Type B pancreatic cell (in vitro differentiated cells): Measurements from ENCODE around the gene MBD3L4. TPM values are rescaled to one million over a fixed set of nuclear protein-coding genes. Genes with fewer than 3 reads are reported as not detected.
"Not testable (repeated sequence)": the region's sequence is repeated elsewhere in the genome, so short reads cannot be mapped to it uniquely, and the experiment has no call there.

Source experiments
- DNase-seq: peaks from one replicate; pipeline ENCODE4 v3.0.0; 2021; ENCODE audit warnings: mixed read lengths; ENCODE audit not compliant: unreplicated experiment; ENCODE audit errors: extremely low spot score
- H3K27ac Mint-ChIP-seq: 2 replicates; pipeline ENCODE4 v1.8.0; 2021; ENCODE audit warnings: mild to moderate bottlenecking, mixed read lengths
- H3K27me3 Mint-ChIP-seq: 2 replicates; pipeline ENCODE4 v1.8.0; 2021; ENCODE audit warnings: mixed read lengths
- H3K36me3 Mint-ChIP-seq: 2 replicates; pipeline ENCODE4 v1.8.0; 2021; ENCODE audit warnings: mixed read lengths
- H3K4me1 Mint-ChIP-seq: one replicate; pipeline ENCODE4 v1.8.0; 2021; ENCODE audit warnings: mixed read lengths; ENCODE audit not compliant: unreplicated experiment
- H3K4me3 Mint-ChIP-seq: 2 replicates; pipeline ENCODE4 v1.8.0; 2021; ENCODE audit warnings: mild to moderate bottlenecking, mixed read lengths
- H3K9me3 Mint-ChIP-seq: 2 replicates; pipeline ENCODE4 v1.8.0; 2021; ENCODE audit warnings: mixed read lengths
- CTCF ChIP-seq: fragments of 200-600 bp; sonication (generic); conservative IDR thresholded peaks from 2 replicates; pipeline ENCODE4 v1.5.0; 2021; ENCODE audit warnings: antibody characterized with exemption, mild to moderate bottlenecking
- total RNA-seq: library from RNA; stranded (reverse); gene quantifications from 2 replicates; pipeline ENCODE4 v1.2.1, GENCODE V29; 2021; ENCODE audit warnings: low replicate concordance

MBD3L4 gene
- total RNA-seq, 1 donor from 2014 or later, result not detected

- not testable (repeated sequence) for H3K4me3 Mint-ChIP-seq, H3K9me3 Mint-ChIP-seq, H3K36me3 Mint-ChIP-seq, H3K4me1 Mint-ChIP-seq, H3K27me3 Mint-ChIP-seq, DNase-seq, H3K27ac Mint-ChIP-seq
- TF ChIP-seq CTCF, result peak; percentile 50
Observed at GRCh38 chr19:7067122-7067521, 27.1 kb upstream of the MBD3L4 start.

- H3K27ac Mint-ChIP-seq, result no peak overlapping the region
- no peaks in the 10 kb centered on the region for H3K36me3 Mint-ChIP-seq
- no peaks in the 10 kb centered on the region for H3K27me3 Mint-ChIP-seq
- H3K4me1 Mint-ChIP-seq, result peaks cover 1% of the 10 kb centered on the region
- H3K4me3 Mint-ChIP-seq, result no peak overlapping the region
- no peaks in the 10 kb centered on the region for H3K9me3 Mint-ChIP-seq
- DNase-seq, result no peak
- no peak for TF ChIP-seq CTCF
Observed at GRCh38 chr19:7063764-7064418, 23.9 kb upstream of the MBD3L4 start.

GRCh38 chr19:7063339-7063738 lies 23.4 kb upstream of the MBD3L4 start:
- no peak for TF ChIP-seq CTCF
- H3K27me3 Mint-ChIP-seq, result no peaks in the 10 kb centered on the region
- H3K4me3 Mint-ChIP-seq, result no peak overlapping the region

GRCh38 chr19:7059977-7060376 lies 20.0 kb upstream of the MBD3L4 start:
- not testable (repeated sequence) for H3K27ac Mint-ChIP-seq, H3K27me3 Mint-ChIP-seq, H3K9me3 Mint-ChIP-seq, H3K36me3 Mint-ChIP-seq, H3K4me1 Mint-ChIP-seq, DNase-seq, H3K4me3 Mint-ChIP-seq

More at GRCh38 chr19:7063339-7063738, 23.4 kb upstream of the MBD3L4 start:
- no peak for DNase-seq
- Mint-ChIP-seq H3K36me3 (no peaks in the 10 kb centered on the region), H3K9me3 (no peaks in the 10 kb centered on the region), H3K27ac (no peak overlapping the region), H3K4me1 (no peaks in the 10 kb centered on the region)

GRCh38 chr19:7058576-7058975 lies 18.6 kb upstream of the MBD3L4 start, which contains the start of gene MBD3L3:
Gene MBD3L3 (minus strand): TSS chr19:7058676. CDS start chr19:7058605, 71 bp downstream.
- not testable (repeated sequence) for H3K9me3 Mint-ChIP-seq, H3K27ac Mint-ChIP-seq, H3K4me3 Mint-ChIP-seq, H3K4me1 Mint-ChIP-seq, H3K27me3 Mint-ChIP-seq, H3K36me3 Mint-ChIP-seq, DNase-seq

- DNase-seq, H3K4me1 Mint-ChIP-seq, H3K36me3 Mint-ChIP-seq, H3K27ac Mint-ChIP-seq, H3K27me3 Mint-ChIP-seq, H3K9me3 Mint-ChIP-seq, H3K4me3 Mint-ChIP-seq: not testable (repeated sequence)
Observed at GRCh38 chr19:7056371-7056770, 16.4 kb upstream of the MBD3L4 start.

- not testable (repeated sequence) for H3K36me3 Mint-ChIP-seq, H3K9me3 Mint-ChIP-seq, H3K4me1 Mint-ChIP-seq, H3K4me3 Mint-ChIP-seq, DNase-seq, H3K27ac Mint-ChIP-seq, H3K27me3 Mint-ChIP-seq
Observed at GRCh38 chr19:7055679-7056078, 15.7 kb upstream of the MBD3L4 start.

GRCh38 chr19:7054635-7055368 lies 14.8 kb upstream of the MBD3L4 start:
- DNase-seq, H3K36me3 Mint-ChIP-seq, H3K4me3 Mint-ChIP-seq, H3K27me3 Mint-ChIP-seq, H3K4me1 Mint-ChIP-seq, H3K27ac Mint-ChIP-seq, H3K9me3 Mint-ChIP-seq: not testable (repeated sequence)

GRCh38 chr19:7052896-7053295 lies 12.9 kb upstream of the MBD3L4 start:
- not testable (repeated sequence) for H3K9me3 Mint-ChIP-seq, DNase-seq, H3K4me3 Mint-ChIP-seq, H3K27ac Mint-ChIP-seq, H3K4me1 Mint-ChIP-seq, H3K36me3 Mint-ChIP-seq, H3K27me3 Mint-ChIP-seq

GRCh38 chr19:7051421-7051820 lies 11.4 kb upstream of the MBD3L4 start:
- not testable (repeated sequence) for H3K4me1 Mint-ChIP-seq, H3K36me3 Mint-ChIP-seq, H3K27ac Mint-ChIP-seq, H3K27me3 Mint-ChIP-seq, H3K9me3 Mint-ChIP-seq, DNase-seq, H3K4me3 Mint-ChIP-seq

GRCh38 chr19:7049021-7049420 lies 9.0 kb upstream of the MBD3L4 start, which contains the start of gene MBD3L2:
Gene MBD3L2 (plus strand): TSS chr19:7049321. CDS start chr19:7049374, 53 bp downstream.
- H3K9me3 Mint-ChIP-seq, DNase-seq, H3K27me3 Mint-ChIP-seq, H3K27ac Mint-ChIP-seq, H3K4me3 Mint-ChIP-seq, H3K4me1 Mint-ChIP-seq, H3K36me3 Mint-ChIP-seq: not testable (repeated sequence)
